CD4-positive, alpha-beta T cell treated with Interleukin-12 subunit alpha and Interleukin-12 subunit beta, for 1 hour (primary cell): ENCODE data around the gene SCUBE1.

Source experiments
- DNase-seq: peaks from one replicate; pipeline ENCODE4 v3.0.0-alpha.2; 2020

Gene SCUBE1

GRCh38 chr22:43255299-43255698 is 87.9 kb downstream of the SCUBE1 start:
- no peak for DNase-seq

DNA sequence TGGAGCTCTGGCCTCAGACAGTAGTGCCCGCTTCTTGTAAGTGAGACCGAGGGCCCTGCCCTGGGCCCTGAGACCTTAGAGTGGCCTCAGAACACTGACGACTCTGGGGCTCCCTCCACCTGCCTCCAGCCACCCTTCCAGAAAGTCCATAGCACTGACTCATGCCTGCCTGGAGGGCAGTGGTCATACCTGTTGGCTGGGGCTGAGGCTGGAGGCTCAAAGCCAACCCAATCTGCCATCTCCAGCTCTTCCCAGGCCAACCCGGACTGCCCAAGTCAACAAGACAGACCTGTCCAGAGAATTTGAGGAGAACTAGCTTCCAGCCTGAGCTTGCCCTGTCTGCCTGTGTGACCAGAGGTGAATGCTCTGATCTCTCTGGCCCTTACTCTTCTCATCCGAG is 89.3 kb downstream of the SCUBE1 start:
- DNase-seq = no peak

DNA sequence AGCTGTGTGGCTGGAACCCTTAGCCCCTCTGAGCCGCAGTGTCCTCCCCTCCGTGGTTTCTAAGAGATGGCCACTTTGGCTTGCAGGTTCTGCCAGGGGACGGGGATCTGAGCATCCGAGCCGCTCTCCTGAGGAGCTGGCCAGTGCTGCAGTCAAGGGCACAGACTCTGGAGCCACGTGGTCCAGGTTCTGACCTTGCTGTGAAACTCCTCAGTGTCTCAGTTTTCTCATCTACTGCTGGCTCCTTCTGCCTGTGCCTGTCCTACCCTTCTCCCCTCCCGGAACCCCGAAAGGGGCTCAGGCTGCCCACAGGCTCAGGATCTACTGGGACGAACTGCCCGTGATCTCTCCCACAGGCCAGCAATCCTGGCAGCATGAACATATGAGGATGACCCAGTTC is 90.9 kb downstream of the SCUBE1 start:
- DNase-seq = no peak

- no peak for DNase-seq
Observed at GRCh38 chr22:43249789-43250471, 93.2 kb downstream of the SCUBE1 start.

DNA sequence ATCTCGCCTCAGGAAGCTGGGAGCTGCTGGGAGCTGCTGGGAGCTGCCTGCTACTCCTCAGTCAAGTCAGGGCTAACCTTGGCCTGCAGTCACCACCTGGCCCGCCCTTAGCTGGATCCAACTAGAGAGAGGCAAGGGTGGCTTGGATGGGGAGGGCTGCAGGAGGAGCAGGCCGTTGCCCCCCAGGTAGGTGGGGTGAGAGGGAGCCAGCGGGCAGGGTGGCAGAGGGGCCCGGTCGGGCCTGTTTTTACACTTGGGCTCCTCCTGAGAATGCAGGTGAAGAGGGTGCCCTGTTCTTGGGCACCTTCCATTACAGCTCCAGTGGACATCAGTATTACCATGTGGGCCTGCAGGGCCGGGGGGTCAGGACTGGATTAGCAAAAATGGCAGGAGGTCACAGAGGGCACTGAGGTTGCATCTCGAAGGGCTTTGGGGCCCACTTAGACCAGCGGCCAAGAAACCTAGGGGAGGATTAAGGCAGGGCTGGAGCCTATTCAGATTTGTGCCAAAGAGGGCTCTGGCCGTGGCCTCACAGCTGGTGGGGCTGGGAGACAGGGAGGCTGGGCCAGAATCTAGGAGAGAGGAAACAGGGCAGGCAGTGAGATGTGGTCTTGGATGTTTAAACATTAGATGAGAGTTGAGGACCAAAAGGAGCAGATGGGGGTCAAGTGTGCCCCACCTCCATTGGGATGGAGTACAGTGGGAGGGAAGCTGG is 95.5 kb downstream of the SCUBE1 start:
- no peak for DNase-seq

- DNase-seq = no peak
Observed at GRCh38 chr22:43246188-43246587, 97.0 kb downstream of the SCUBE1 start.

DNA sequence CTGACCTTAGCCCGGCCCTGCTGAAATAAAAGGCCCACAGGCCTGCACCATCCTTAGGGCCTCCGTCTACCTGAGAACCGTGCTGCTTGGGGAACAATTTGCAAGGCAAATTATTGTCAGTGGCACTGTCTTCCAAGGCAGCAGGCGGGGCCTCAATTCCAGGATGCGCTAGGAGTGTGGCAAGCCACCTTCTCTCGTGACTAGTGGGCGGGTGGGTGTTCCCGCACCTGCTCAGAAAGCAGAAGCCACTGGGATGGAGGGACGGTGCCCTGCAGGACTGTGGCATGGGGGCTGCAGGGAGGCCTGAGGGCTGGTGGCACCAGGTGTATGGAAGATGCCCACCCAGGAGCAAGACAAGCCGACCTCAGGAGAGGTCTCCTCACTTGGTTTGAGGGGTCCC is 97.5 kb downstream of the SCUBE1 start:
- no peak for DNase-seq

DNA sequence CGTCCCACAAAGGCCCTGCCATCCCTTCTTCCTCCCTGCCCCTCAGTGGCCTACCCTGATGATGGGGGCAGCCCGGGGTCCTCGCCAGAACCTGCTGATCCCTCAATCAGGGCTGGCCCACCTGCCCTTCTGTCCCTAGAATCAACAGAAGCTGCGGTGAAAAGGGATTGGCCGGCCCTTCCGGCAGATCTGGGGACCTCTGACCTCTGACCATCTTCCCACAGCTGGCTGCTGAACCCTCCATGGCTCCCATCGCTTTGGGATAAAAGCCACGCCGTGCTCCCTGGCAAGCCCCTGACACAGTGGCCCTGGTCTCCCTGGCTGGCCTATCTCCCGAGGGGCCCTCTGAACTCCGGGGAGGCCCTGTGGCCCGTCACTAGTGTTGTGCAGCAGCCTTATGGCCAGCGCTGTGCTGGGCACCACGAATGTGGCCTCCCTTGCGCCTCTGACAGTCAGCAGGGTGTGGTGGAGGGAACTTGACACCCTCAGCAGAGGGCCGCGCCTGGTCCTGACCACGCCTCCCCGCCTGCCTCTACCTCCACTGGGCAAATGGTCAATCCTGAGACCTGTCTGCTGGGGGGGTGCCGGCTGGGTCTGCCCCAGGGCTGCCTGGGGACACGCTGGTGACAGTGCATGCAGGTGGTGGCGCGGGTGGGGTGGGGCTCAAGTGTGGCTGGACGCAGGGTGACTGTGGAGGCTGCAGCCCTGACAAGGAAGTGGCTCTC is 98.2 kb downstream of the SCUBE1 start:
- no peak for DNase-seq

DNA sequence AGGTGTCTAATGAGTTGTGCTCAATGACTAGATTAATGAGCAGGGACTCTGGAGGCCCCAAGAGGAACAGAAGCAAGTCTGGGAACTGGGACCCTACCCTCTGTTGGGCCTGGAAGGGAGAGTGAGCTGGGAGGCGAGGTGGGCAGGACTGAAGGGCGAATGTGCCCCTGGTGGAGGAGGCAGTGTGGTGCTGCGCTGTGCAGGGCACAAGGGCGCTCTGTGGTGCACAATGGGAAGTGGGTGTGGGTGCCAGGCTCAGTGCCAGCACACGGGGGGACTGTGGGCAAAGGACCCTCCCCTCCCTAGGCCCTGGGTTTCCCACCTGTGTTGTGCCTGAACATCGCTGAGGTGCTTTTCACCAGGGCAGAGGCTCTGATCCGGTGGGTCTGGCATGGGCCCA is 98.8 kb downstream of the SCUBE1 start:
- no peak for DNase-seq

GRCh38 chr22:43243324-43243723 is 99.8 kb downstream of the SCUBE1 start:
- DNase-seq = no peak

GRCh38 chr22:43242627-43243026 is 100.5 kb downstream of the SCUBE1 start:
- DNase-seq = no peak

GRCh38 chr22:43241699-43242386 is 101.3 kb downstream of the SCUBE1 start:
- DNase-seq = no peak

- no peak for DNase-seq
Observed at GRCh38 chr22:43241138-43241597, 102.0 kb downstream of the SCUBE1 start.

DNA sequence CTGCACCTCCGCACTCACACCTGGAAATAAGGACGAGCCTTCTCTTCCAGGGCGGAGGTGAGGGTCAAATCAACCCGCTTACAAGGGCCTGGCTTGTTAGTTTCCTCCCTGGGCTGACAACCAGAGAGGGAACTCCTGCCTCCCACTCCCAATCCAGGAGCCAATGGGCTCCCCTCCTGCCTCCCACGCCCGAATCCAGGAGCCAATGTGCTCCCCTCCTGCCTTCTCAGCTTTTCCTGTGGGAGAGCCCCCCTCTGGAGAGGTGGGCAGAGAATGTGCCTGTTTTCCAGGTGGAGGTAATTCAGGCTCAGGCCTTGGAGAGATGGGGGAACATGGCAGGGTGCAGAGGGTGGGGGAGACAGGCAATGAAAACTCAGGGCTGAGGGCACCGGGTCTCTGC is 102.6 kb downstream of the SCUBE1 start:
- no peak for DNase-seq

DNA sequence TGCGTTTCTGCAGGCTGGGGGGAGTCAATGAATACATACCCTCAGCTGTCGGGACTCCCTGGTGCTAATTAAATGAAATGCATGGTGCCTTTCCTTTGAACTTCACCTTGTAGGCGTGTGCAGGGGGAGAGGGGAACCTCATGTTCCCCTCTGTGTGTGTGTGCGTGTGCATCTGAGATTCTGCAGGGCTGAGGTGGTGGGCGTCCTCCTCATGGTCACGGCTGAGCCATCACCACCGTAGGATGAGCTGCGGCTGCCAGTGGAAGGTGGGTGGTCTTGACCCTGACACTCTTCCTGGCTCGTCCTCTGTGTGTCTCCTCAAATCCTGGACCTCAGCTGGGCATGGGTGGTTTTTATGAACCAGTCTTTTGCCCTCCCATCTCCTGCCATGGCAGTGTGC is 103.2 kb downstream of the SCUBE1 start:
- DNase-seq = no peak

GRCh38 chr22:43239193-43239780 is 103.9 kb downstream of the SCUBE1 start:
- no peak for DNase-seq

GRCh38 chr22:43238526-43239006 is 104.6 kb downstream of the SCUBE1 start:
- DNase-seq = no peak

- DNase-seq = no peak
Observed at GRCh38 chr22:43237280-43237679, 105.9 kb downstream of the SCUBE1 start.

GRCh38 chr22:43236411-43237166 is 106.6 kb downstream of the SCUBE1 start:
- no peak for DNase-seq

DNA sequence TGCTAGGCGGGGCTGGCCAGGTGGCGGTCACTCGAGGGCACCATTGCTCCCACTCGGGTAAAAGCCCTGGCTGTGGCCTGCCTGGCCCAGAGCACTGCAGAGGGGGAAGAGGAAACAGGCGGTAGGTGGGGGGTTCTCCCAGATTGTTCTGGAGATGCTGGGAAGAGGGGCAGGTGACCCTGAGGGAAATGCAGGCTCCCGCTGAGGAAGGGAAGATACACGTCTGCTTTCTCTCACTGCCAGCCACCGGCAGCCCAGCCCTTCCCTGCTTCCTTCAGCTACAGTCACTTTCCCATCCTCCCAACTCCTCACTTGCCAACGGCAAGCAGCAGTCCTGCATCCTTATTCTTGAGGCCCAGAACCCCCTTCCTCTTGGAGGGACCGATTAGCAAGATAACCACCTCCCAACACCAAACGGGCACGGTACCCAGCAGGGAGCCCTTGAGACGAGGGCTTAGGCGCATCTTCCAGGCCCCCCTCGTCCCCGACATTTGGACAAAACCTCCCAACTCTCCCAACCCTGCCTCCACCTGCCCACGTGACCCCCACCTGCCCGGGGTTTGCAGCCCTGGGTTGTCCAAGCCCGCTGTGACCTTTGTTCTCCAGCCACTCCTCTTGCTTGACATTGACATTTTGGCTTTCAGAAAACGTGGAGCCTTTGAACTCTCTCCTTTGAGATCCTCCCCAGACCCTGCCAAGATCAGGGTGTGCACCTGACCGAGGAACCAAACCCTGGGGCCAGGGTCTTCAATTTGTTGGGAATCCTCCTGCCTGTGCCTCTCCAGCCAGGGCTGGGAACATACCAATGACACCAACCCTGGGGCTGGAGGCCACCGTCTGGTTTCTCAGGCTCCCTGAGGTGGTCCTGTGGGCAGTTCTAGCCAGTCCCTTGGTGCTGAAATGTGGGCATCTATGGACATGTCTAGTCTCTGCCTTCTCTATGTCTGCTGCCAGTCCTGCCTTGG is 107.4 kb downstream of the SCUBE1 start:
- DNase-seq = no peak
